Stomach smooth muscle (tissue), 2 donors: ENCODE data around the gene CRTAC1.

Source experiments
- H3K27ac ChIP-seq: one replicate; pipeline ENCODE4 v1.7.0; 2013; ENCODE audit warnings: mild to moderate bottlenecking, low read length, inconsistent platforms
- H3K27me3 ChIP-seq, 2 donors: one replicate each; pipeline ENCODE4 v1.7.0; 2013; ENCODE audit warnings: low read length in 2 of 2; ENCODE audit not compliant: insufficient read depth in 2 of 2, control insufficient read depth in 1 of 2
- H3K36me3 ChIP-seq, 2 donors: one replicate each; pipeline ENCODE4 v1.7.0; 2013; ENCODE audit warnings: low read length in 2 of 2; ENCODE audit not compliant: control insufficient read depth in 2 of 2, insufficient read depth in 2 of 2
- H3K4me1 ChIP-seq: one replicate; pipeline ENCODE4 v1.7.0; 2013; ENCODE audit warnings: low read length; ENCODE audit not compliant: control insufficient read depth, insufficient read depth
- H3K4me3 ChIP-seq, 2 donors: one replicate each; pipeline ENCODE4 v1.7.0; 2013; ENCODE audit warnings: low read length in 2 of 2
- H3K9ac ChIP-seq, 2 donors: one replicate each; pipeline ENCODE4 v1.7.0; 2013; ENCODE audit warnings: low read length in 2 of 2, mild to moderate bottlenecking in 1 of 2
- H3K9me3 ChIP-seq, 2 donors: one replicate each; pipeline ENCODE4 v1.7.0; 2013; ENCODE audit warnings: low read length in 2 of 2; ENCODE audit not compliant: control insufficient read depth in 2 of 2
- donor health status: healthy.
- donor health status: Pancreatic carcinoma.

CRTAC1 gene

GRCh38 chr10:98029149-98030092, 1.0 kb downstream of the CRTAC1 start:
- no peaks in the 10 kb centered on the region for H3K36me3 ChIP-seq
- H3K9me3 ChIP-seq = no peaks in the 10 kb centered on the region
- H3K27me3 ChIP-seq = peaks cover 38 to 42% of the 10 kb centered on the region in 2 donors
- no peak overlapping the region for H3K9ac ChIP-seq
- H3K4me3 ChIP-seq = peak overlapping the region; percentile 16 to 67
- H3K27ac ChIP-seq = no peak overlapping the region
- H3K4me1 ChIP-seq = peaks cover 14% of the 10 kb centered on the region

GRCh38 chr10:98028168-98028770, 2.2 kb downstream of the CRTAC1 start:
- Histone ChIP-seq H3K27me3 (peaks cover 42 to 45% of the 10 kb centered on the region in 2 donors), H3K27ac (no peak overlapping the region), H3K9ac (no peak overlapping the region), H3K9me3 (no peaks in the 10 kb centered on the region), H3K4me3 (no peak overlapping the region), H3K36me3 (no peaks in the 10 kb centered on the region), H3K4me1 (peaks cover 14% of the 10 kb centered on the region)

GRCh38 chr10:98023024-98023423, 7.4 kb downstream of the CRTAC1 start:
- Histone ChIP-seq H3K27me3 (peaks cover 38 to 46% of the 10 kb centered on the region in 2 donors), H3K27ac (no peak overlapping the region), H3K36me3 (no peaks in the 10 kb centered on the region), H3K9ac (no peak overlapping the region), H3K4me3 (no peak overlapping the region), H3K4me1 (no peaks in the 10 kb centered on the region), H3K9me3 (no peaks in the 10 kb centered on the region)

- Histone ChIP-seq H3K36me3 (no peaks in the 10 kb centered on the region), H3K4me3 (no peak overlapping the region), H3K4me1 (no peaks in the 10 kb centered on the region), H3K9me3 (no peaks in the 10 kb centered on the region), H3K9ac (no peak overlapping the region), H3K27ac (no peak overlapping the region), H3K27me3 (peaks cover 25 to 42% of the 10 kb centered on the region in 2 donors)
These were observed 9.6 kb downstream of the CRTAC1 start for GRCh38 chr10:98020784-98021183.

GRCh38 chr10:98020254-98020653, 10.2 kb downstream of the CRTAC1 start:
- H3K36me3 ChIP-seq = no peaks in the 10 kb centered on the region
- no peak overlapping the region for H3K27ac ChIP-seq
- no peak overlapping the region for H3K9ac ChIP-seq
- no peak overlapping the region for H3K4me3 ChIP-seq
- no peaks in the 10 kb centered on the region for H3K9me3 ChIP-seq
- peaks cover 22 to 39% of the 10 kb centered on the region in 2 donors for H3K27me3 ChIP-seq
- H3K4me1 ChIP-seq = no peaks in the 10 kb centered on the region

- H3K36me3 ChIP-seq = no peaks in the 10 kb centered on the region
- H3K4me1 ChIP-seq = no peaks in the 10 kb centered on the region
- H3K4me3 ChIP-seq = no peak overlapping the region
- H3K27me3 ChIP-seq = peaks cover 22 to 37% of the 10 kb centered on the region in 2 donors
- no peak overlapping the region for H3K27ac ChIP-seq
- no peak overlapping the region for H3K9ac ChIP-seq
- no peaks in the 10 kb centered on the region for H3K9me3 ChIP-seq
These were observed 10.6 kb downstream of the CRTAC1 start for GRCh38 chr10:98019784-98020183.

- Histone ChIP-seq H3K27ac (no peak overlapping the region), H3K4me1 (no peaks in the 10 kb centered on the region), H3K9ac (no peak overlapping the region), H3K9me3 (no peaks in the 10 kb centered on the region), H3K4me3 (no peak overlapping the region), H3K27me3 (peaks cover 19 to 31% of the 10 kb centered on the region in 2 donors), H3K36me3 (no peaks in the 10 kb centered on the region)
These were observed 13.5 kb downstream of the CRTAC1 start for GRCh38 chr10:98016772-98017475.

- Histone ChIP-seq H3K36me3 (no peaks in the 10 kb centered on the region), H3K4me3 (no peak overlapping the region), H3K27ac (no peak overlapping the region), H3K9me3 (no peaks in the 10 kb centered on the region), H3K9ac (no peak overlapping the region), H3K27me3 (peaks cover 6 to 23% of the 10 kb centered on the region in 2 donors), H3K4me1 (no peaks in the 10 kb centered on the region)
These were observed 16.6 kb downstream of the CRTAC1 start for GRCh38 chr10:98013776-98014175.

GRCh38 chr10:98013122-98013521, 17.3 kb downstream of the CRTAC1 start:
- peaks cover 6 to 23% of the 10 kb centered on the region in 2 donors for H3K27me3 ChIP-seq
- no peaks in the 10 kb centered on the region for H3K9me3 ChIP-seq
- no peak overlapping the region for H3K27ac ChIP-seq
- no peaks in the 10 kb centered on the region for H3K4me1 ChIP-seq
- H3K4me3 ChIP-seq = no peak overlapping the region
- no peak overlapping the region for H3K9ac ChIP-seq
- H3K36me3 ChIP-seq = no peaks in the 10 kb centered on the region

- H3K27me3 ChIP-seq = peaks cover 6 to 25% of the 10 kb centered on the region in 2 donors
- no peak overlapping the region for H3K4me3 ChIP-seq
- no peak overlapping the region for H3K27ac ChIP-seq
- H3K9ac ChIP-seq = no peak overlapping the region
- H3K4me1 ChIP-seq = no peaks in the 10 kb centered on the region
- no peaks in the 10 kb centered on the region for H3K36me3 ChIP-seq
- H3K9me3 ChIP-seq = no peaks in the 10 kb centered on the region
These were observed 17.8 kb downstream of the CRTAC1 start for GRCh38 chr10:98012644-98013043.
